ENCODE results near the gene FAM47C.
"Not testable (repeated sequence)": the region's sequence is repeated elsewhere in the genome, so short reads cannot be mapped to it uniquely, and the experiment has no call there.

FAM47C gene

GRCh38 chrX:36983831-36984230, 24.3 kb upstream of the FAM47C start:
- CTCF ChIA-PET: no interaction called here
- POLR2A ChIA-PET (ENCODE audit: low non-redundant PET): no interaction called here
- no peak overlapping the region for H3K27ac ChIP-seq
- no peak for DNase-seq (ENCODE audit: low spot score)
- no peak for TF ChIP-seq CTCF (conservative IDR thresholded peaks at IDR 0.05; ENCODE audit: low read depth)

- POLR2A ChIA-PET (ENCODE audit: low non-redundant PET); H3K27ac ChIP-seq; DNase-seq (ENCODE audit: low spot score): not testable (repeated sequence)
- CTCF ChIA-PET: interaction anchor here (0.7 kb wide), 1 partner anchor 774 kb away, joined by 4 read pairs; no protein-coding TSS in a partner anchor
Observed at GRCh38 chrX:36985416-36986209, 22.6 kb upstream of the FAM47C start.

GRCh38 chrX:36986231-36986630, 21.9 kb upstream of the FAM47C start:
- ChIA-PET CTCF (no interaction called here), POLR2A (ENCODE audit: low non-redundant PET) (no interaction called here)

GRCh38 chrX:36987212-36987611, 21.0 kb upstream of the FAM47C start:
- DNase-seq (ENCODE audit: low spot score); POLR2A ChIA-PET (ENCODE audit: low non-redundant PET); CTCF ChIA-PET; H3K27ac ChIP-seq: not testable (repeated sequence)

More at GRCh38 chrX:36986231-36986630, 21.9 kb upstream of the FAM47C start:
- no peak for TF ChIP-seq CTCF (conservative IDR thresholded peaks at IDR 0.05; ENCODE audit: low read depth)
- H3K27ac ChIP-seq: no peak overlapping the region
- DNase-seq (ENCODE audit: low spot score): no peak

- no peak overlapping the region for H3K27ac ChIP-seq
- ChIA-PET CTCF (no interaction called here), POLR2A (ENCODE audit: low non-redundant PET) (no interaction called here)
- no peak for DNase-seq (ENCODE audit: low spot score)
- TF ChIP-seq CTCF (conservative IDR thresholded peaks at IDR 0.05; ENCODE audit: low read depth): no peak
Observed at GRCh38 chrX:37000140-37000539, 8.0 kb upstream of the FAM47C start.

GRCh38 chrX:37010496-37010895, 2.3 kb downstream of the FAM47C start:
- TF ChIP-seq CTCF (conservative IDR thresholded peaks at IDR 0.05; ENCODE audit: low read depth): no peak
- CTCF ChIA-PET: no interaction called here
- DNase-seq (ENCODE audit: low spot score): no peak
- POLR2A ChIA-PET (ENCODE audit: low non-redundant PET): no interaction called here
- no peak overlapping the region for H3K27ac ChIP-seq

- CTCF ChIA-PET; DNase-seq (ENCODE audit: low spot score); H3K27ac ChIP-seq; POLR2A ChIA-PET (ENCODE audit: low non-redundant PET): not testable (repeated sequence)
Observed at GRCh38 chrX:37034260-37034659, 26.1 kb downstream of the FAM47C start.

GRCh38 chrX:37036674-37037220, 28.6 kb downstream of the FAM47C start:
- POLR2A ChIA-PET (ENCODE audit: low non-redundant PET); H3K27ac ChIP-seq; DNase-seq (ENCODE audit: low spot score); CTCF ChIA-PET: not testable (repeated sequence)

GRCh38 chrX:37038814-37039213, 30.6 kb downstream of the FAM47C start:
- CTCF ChIA-PET; H3K27ac ChIP-seq; POLR2A ChIA-PET (ENCODE audit: low non-redundant PET); DNase-seq (ENCODE audit: low spot score): not testable (repeated sequence)

- DNase-seq (ENCODE audit: low spot score); CTCF ChIA-PET; POLR2A ChIA-PET (ENCODE audit: low non-redundant PET); H3K27ac ChIP-seq: not testable (repeated sequence)
Observed at GRCh38 chrX:37042956-37043885, 35.1 kb downstream of the FAM47C start.
